ENCODE measurements around the gene OLFML2B. TPM values are rescaled to one million over a fixed set of nuclear protein-coding genes. Genes with fewer than 3 reads are reported as not detected.

The OLFML2B gene
- total and polyA plus RNA-seq, 5 donors from 2014 or later = 0.15 TPM; not detected in 4

DNA sequence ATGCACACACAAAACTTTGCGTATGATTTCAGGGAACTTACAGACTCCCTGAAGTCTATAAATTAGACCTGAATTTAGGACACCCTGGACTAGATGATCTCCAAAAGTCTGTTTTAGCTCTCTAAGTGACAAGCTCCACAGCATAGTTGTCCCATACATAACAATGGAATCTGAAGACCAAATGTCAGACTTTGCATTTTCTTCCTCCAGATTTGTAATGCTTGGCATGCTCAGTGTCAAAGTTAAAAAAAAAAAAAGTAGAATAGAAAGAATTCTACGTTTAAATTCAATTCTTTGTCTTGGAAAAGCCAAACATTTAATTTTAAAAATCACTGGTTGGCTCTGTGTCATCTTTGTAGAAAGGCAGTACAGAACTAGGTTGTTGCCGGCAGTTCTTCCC, 66.7 kb downstream of the OLFML2B start:
- Histone ChIP-seq H3K9me3 (ENCODE audit: control insufficient read depth in 2 of 2, low read length in 2 of 2) (no peaks in the 10 kb centered on the region), H3K4me1 (ENCODE audit: control insufficient read depth, insufficient read depth, low read length, poor library complexity, severe bottlenecking) (no peaks in the 10 kb centered on the region), H3K4me3 (ENCODE audit: low read depth, low read length) (no peak overlapping the region), H3K27ac (ENCODE audit: insufficient read depth, low read length, poor library complexity, severe bottlenecking) (no peak overlapping the region), H3K36me3 (ENCODE audit: control insufficient read depth, insufficient read depth, low read length) (peaks cover 24% of the 10 kb centered on the region), H3K27me3 (ENCODE audit: control insufficient read depth, insufficient read depth, low read length) (no peaks in the 10 kb centered on the region)
- H3K27ac Mint-ChIP-seq = peak overlapping the region in 1 of 3 donors; percentile 19
- no peak overlapping the region for H3K4me3 Mint-ChIP-seq
- no peak for DNase-seq
- no peaks in the 10 kb centered on the region for H3K9me3 Mint-ChIP-seq
- no peak for ATAC-seq (ENCODE audit: low read depth in 2 of 2)
- H3K4me1 Mint-ChIP-seq = peaks cover 20 to 37% (median 23%) of the 10 kb centered on the region in 4 donors
- no peaks in the 10 kb centered on the region for H3K27me3 Mint-ChIP-seq
- peaks cover 45% of the 10 kb centered on the region for H3K36me3 Mint-ChIP-seq

DNA sequence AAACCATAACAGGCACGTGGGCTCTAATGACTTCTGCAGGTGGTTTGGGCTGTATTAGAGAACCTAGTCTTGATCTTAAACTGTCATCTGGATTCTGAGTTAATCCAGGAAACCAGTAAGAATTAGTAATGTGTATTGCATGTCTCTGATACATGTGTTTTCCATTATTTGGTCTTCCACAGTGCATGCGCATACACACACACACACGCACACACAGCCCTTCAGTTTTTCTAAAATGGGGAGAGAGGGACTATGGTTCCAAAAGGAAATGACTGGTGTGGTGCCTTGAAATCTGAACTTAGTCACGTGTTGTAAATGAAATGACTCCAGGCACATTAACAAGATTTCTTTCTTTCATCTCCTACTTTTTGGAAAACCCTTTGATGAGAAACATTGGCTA, 67.6 kb downstream of the OLFML2B start:
- DNase-seq (no peak), ATAC-seq (ENCODE audit: low read depth in 2 of 2) (no peak)
- Mint-ChIP-seq H3K27ac (no peak overlapping the region), H3K36me3 (peaks cover 40% of the 10 kb centered on the region), H3K9me3 (no peaks in the 10 kb centered on the region), H3K27me3 (no peaks in the 10 kb centered on the region), H3K4me3 (no peak overlapping the region), H3K4me1 (peaks cover 20 to 32% (median 20%) of the 10 kb centered on the region in 4 donors)
- Histone ChIP-seq H3K36me3 (ENCODE audit: control insufficient read depth, insufficient read depth, low read length) (peaks cover 24% of the 10 kb centered on the region), H3K4me3 (ENCODE audit: low read depth, low read length) (no peak overlapping the region), H3K9me3 (ENCODE audit: control insufficient read depth in 2 of 2, low read length in 2 of 2) (no peaks in the 10 kb centered on the region), H3K4me1 (ENCODE audit: control insufficient read depth, insufficient read depth, low read length, poor library complexity, severe bottlenecking) (no peaks in the 10 kb centered on the region), H3K27me3 (ENCODE audit: control insufficient read depth, insufficient read depth, low read length) (no peaks in the 10 kb centered on the region), H3K27ac (ENCODE audit: insufficient read depth, low read length, poor library complexity, severe bottlenecking) (no peak overlapping the region)

DNA sequence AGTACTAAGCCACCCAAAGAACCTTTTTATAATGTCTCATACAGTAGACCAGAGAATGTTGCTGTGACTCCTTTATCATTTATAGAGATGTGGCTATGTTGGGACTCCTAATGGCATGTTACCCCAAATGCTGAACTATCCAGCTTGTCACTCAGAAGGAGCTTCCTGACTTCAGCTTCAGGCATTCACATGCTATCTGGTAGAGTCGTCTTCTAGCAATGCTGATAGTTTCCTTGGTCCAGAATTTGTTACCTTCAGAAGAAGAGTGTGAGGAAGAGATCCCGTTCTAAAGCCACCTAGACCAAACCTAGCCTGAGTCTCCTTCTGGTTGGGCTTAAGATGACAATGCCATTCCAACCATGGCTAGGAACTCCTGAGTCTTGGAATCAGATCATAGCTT, 68.1 kb downstream of the OLFML2B start:
- H3K4me1 ChIP-seq (ENCODE audit: control insufficient read depth, insufficient read depth, low read length, poor library complexity, severe bottlenecking) = no peaks in the 10 kb centered on the region
- no peaks in the 10 kb centered on the region for H3K27me3 ChIP-seq (ENCODE audit: control insufficient read depth, insufficient read depth, low read length)
- Mint-ChIP-seq H3K4me3 (no peak overlapping the region), H3K36me3 (peaks cover 35% of the 10 kb centered on the region), H3K27me3 (no peaks in the 10 kb centered on the region), H3K27ac (peak overlapping the region in 1 of 3 donors; percentile 48), H3K4me1 (peaks cover 19 to 32% (median 20%) of the 10 kb centered on the region in 4 donors), H3K9me3 (no peaks in the 10 kb centered on the region)
- H3K4me3 ChIP-seq (ENCODE audit: low read depth, low read length) = no peak overlapping the region
- DNase-seq (no peak), ATAC-seq (ENCODE audit: low read depth in 2 of 2) (no peak)
- H3K27ac ChIP-seq (ENCODE audit: insufficient read depth, low read length, poor library complexity, severe bottlenecking) = no peak overlapping the region
- peaks cover 24% of the 10 kb centered on the region for H3K36me3 ChIP-seq (ENCODE audit: control insufficient read depth, insufficient read depth, low read length)
- H3K9me3 ChIP-seq (ENCODE audit: control insufficient read depth in 2 of 2, low read length in 2 of 2) = no peaks in the 10 kb centered on the region

DNA sequence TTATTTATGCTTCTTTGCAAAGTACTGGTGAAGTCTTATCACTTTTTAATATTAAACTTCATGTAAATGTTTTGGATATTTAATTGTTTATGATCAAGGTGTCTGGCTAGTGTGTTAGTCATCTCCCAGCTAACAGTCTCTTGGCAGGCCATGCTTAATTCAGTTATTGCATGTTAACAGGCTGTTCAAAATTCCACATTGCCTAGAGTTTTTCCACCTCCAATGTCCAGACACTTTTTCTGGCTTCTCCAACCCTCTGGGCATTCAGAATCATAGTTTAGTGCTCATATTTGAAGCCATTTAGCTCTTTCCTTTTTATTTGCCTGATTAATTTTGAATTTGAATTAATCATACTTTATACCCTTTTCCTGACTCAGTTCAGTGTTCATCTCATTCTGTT, 69.2 kb downstream of the OLFML2B start:
- Histone ChIP-seq H3K27me3 (ENCODE audit: control insufficient read depth, insufficient read depth, low read length) (no peaks in the 10 kb centered on the region), H3K4me3 (ENCODE audit: low read depth, low read length) (no peak overlapping the region), H3K9me3 (ENCODE audit: control insufficient read depth in 2 of 2, low read length in 2 of 2) (no peaks in the 10 kb centered on the region), H3K27ac (ENCODE audit: insufficient read depth, low read length, poor library complexity, severe bottlenecking) (no peak overlapping the region), H3K36me3 (ENCODE audit: control insufficient read depth, insufficient read depth, low read length) (peaks cover 14% of the 10 kb centered on the region), H3K4me1 (ENCODE audit: control insufficient read depth, insufficient read depth, low read length, poor library complexity, severe bottlenecking) (no peaks in the 10 kb centered on the region)
- ATAC-seq (ENCODE audit: low read depth in 2 of 2) = no peak
- H3K9me3 Mint-ChIP-seq = no peaks in the 10 kb centered on the region
- H3K27me3 Mint-ChIP-seq = no peaks in the 10 kb centered on the region
- H3K27ac Mint-ChIP-seq = peak overlapping the region; percentile 3 to 35 (median 20)
- peaks cover 15 to 27% (median 18%) of the 10 kb centered on the region in 4 donors for H3K4me1 Mint-ChIP-seq
- peaks cover 28% of the 10 kb centered on the region for H3K36me3 Mint-ChIP-seq
- no peak for DNase-seq
- H3K4me3 Mint-ChIP-seq = no peak overlapping the region

DNA sequence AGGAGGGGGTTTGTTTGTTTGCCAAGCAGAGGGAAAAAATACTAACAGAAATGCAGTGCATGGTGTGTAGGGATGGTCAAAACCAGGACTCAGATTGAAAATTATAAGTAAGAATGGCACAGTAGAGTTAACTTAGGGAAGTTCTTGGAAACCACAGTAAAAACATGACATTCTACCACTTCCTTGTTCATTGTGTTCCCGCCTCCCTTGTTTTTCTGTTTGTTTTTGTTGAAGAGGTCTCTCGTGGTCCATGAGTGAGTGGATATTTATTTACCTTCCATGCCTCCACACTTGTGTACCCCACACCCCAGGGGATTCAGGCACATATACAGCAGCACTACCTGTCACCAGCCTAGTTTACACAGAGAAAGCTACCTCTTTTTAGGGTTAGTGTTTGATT, 69.6 kb downstream of the OLFML2B start:
- H3K36me3 Mint-ChIP-seq = peaks cover 26% of the 10 kb centered on the region
- no peaks in the 10 kb centered on the region for H3K27me3 Mint-ChIP-seq
- Histone ChIP-seq H3K27ac (ENCODE audit: insufficient read depth, low read length, poor library complexity, severe bottlenecking) (no peak overlapping the region), H3K36me3 (ENCODE audit: control insufficient read depth, insufficient read depth, low read length) (peaks cover 11% of the 10 kb centered on the region), H3K4me3 (ENCODE audit: low read depth, low read length) (no peak overlapping the region), H3K4me1 (ENCODE audit: control insufficient read depth, insufficient read depth, low read length, poor library complexity, severe bottlenecking) (no peaks in the 10 kb centered on the region), H3K27me3 (ENCODE audit: control insufficient read depth, insufficient read depth, low read length) (no peaks in the 10 kb centered on the region), H3K9me3 (ENCODE audit: control insufficient read depth in 2 of 2, low read length in 2 of 2) (no peaks in the 10 kb centered on the region)
- peak overlapping the region in 2 of 3 donors; percentile 3 to 16 for H3K27ac Mint-ChIP-seq
- no peaks in the 10 kb centered on the region for H3K9me3 Mint-ChIP-seq
- DNase-seq (no peak), ATAC-seq (ENCODE audit: low read depth in 2 of 2) (no peak)
- peaks cover 15 to 27% (median 18%) of the 10 kb centered on the region in 4 donors for H3K4me1 Mint-ChIP-seq
- H3K4me3 Mint-ChIP-seq = no peak overlapping the region

DNA sequence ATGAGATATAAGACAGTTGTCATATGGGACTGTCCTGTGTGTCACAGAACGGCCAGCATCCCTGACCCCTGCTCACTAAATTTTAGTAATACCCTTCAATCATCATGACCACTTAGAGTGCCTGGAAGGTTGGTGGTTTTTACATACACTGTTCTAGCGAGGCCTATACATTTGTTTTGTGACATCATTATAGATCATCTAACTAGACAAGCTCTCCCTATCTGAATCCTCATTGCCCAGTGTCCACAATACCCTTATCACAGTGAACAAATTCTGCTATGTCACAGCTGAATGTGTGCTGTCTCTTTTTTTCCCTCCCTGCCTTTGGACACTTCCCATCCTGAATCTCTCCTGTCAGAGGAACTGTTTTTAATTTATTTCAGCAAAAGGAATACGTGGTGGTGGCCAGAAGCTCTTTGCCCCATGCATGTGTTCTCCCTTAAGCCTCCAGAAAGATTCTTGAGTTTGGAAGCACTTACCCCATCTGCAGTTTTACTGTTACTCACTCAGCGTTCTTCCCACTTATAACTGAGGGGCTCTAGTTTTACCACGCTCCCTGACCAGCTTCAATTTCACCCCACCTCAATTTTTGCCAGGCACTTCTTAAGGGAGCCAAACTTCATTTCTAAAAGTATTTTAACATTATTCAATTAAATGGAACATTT, 70.3 kb downstream of the OLFML2B start:
- Mint-ChIP-seq H3K9me3 (no peaks in the 10 kb centered on the region), H3K27ac (peak overlapping the region in 2 of 3 donors; percentile 16 to 66), H3K4me1 (peaks cover 15 to 27% (median 19%) of the 10 kb centered on the region in 4 donors), H3K36me3 (peaks cover 20% of the 10 kb centered on the region), H3K4me3 (no peak overlapping the region), H3K27me3 (no peaks in the 10 kb centered on the region)
- Histone ChIP-seq H3K4me1 (ENCODE audit: control insufficient read depth, insufficient read depth, low read length, poor library complexity, severe bottlenecking) (no peaks in the 10 kb centered on the region), H3K36me3 (ENCODE audit: control insufficient read depth, insufficient read depth, low read length) (peaks cover 5% of the 10 kb centered on the region), H3K27me3 (ENCODE audit: control insufficient read depth, insufficient read depth, low read length) (no peaks in the 10 kb centered on the region), H3K27ac (ENCODE audit: insufficient read depth, low read length, poor library complexity, severe bottlenecking) (no peak overlapping the region), H3K4me3 (ENCODE audit: low read depth, low read length) (no peak overlapping the region), H3K9me3 (ENCODE audit: control insufficient read depth in 2 of 2, low read length in 2 of 2) (no peaks in the 10 kb centered on the region)
- no peak for ATAC-seq (ENCODE audit: low read depth in 2 of 2)
- DNase-seq = no peak

DNA sequence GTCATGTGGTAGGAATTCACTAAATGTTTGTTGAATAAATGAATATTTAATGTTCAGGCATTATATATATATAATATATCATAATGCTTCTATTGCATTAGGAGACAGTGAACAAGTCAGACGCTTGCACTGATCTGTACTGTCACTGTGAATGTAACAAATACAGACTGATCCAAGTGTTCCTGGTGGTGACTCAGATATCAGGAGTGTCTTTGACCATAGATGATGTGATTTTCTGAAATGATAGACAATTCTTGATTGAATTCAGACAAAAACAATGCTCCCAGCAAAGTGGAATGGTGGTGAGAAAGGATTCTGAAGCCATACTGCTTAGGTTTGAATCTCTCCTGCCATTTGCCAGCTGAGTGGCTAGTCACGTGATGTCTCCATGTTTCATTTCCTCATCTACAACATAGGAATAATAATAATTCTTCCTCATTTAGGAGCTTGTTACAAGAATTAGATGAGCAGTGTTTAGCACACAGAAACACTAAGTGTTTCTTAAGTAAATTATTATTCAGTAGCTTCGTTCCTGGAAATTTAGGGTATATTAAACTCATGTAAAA, 71.0 kb downstream of the OLFML2B start:
- no peak overlapping the region for H3K4me3 Mint-ChIP-seq
- H3K4me3 ChIP-seq (ENCODE audit: low read depth, low read length) = no peak overlapping the region
- ATAC-seq (ENCODE audit: low read depth in 2 of 2) (no peak), DNase-seq (no peak)
- H3K27ac ChIP-seq (ENCODE audit: insufficient read depth, low read length, poor library complexity, severe bottlenecking) = no peak overlapping the region
- H3K4me1 Mint-ChIP-seq = peaks cover 15 to 27% (median 19%) of the 10 kb centered on the region in 4 donors
- H3K4me1 ChIP-seq (ENCODE audit: control insufficient read depth, insufficient read depth, low read length, poor library complexity, severe bottlenecking) = no peaks in the 10 kb centered on the region
- H3K36me3 ChIP-seq (ENCODE audit: control insufficient read depth, insufficient read depth, low read length) = no peaks in the 10 kb centered on the region
- no peaks in the 10 kb centered on the region for H3K9me3 Mint-ChIP-seq
- peak overlapping the region in 1 of 3 donors; percentile 16 for H3K27ac Mint-ChIP-seq
- H3K27me3 ChIP-seq (ENCODE audit: control insufficient read depth, insufficient read depth, low read length) = no peaks in the 10 kb centered on the region
- H3K9me3 ChIP-seq (ENCODE audit: control insufficient read depth in 2 of 2, low read length in 2 of 2) = no peaks in the 10 kb centered on the region
- H3K27me3 Mint-ChIP-seq = no peaks in the 10 kb centered on the region
- H3K36me3 Mint-ChIP-seq = peaks cover 16% of the 10 kb centered on the region

DNA sequence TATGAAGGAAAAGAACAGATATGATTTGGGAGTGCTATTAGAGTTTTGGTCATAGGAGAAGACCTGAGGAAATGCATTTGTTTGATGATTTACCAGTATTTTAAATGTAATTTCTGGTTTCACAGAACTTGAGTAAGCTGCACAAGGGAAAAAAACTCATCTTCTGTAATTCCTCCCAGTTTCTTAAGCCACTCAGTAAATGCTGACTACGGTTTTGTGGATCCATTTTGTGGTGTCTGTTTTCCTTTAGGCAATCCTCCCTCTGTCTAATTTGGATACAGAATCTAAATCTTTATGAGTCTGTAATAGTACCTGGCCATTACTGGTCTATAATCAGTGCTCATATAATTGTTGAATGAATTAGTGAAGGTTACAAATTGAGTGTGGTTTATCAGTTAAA, 72.0 kb downstream of the OLFML2B start:
- Mint-ChIP-seq H3K4me3 (no peak overlapping the region), H3K27ac (no peak overlapping the region), H3K36me3 (peaks cover 14% of the 10 kb centered on the region), H3K9me3 (no peaks in the 10 kb centered on the region), H3K27me3 (no peaks in the 10 kb centered on the region), H3K4me1 (peaks cover 15 to 27% (median 19%) of the 10 kb centered on the region in 4 donors)
- Histone ChIP-seq H3K4me1 (ENCODE audit: control insufficient read depth, insufficient read depth, low read length, poor library complexity, severe bottlenecking) (no peaks in the 10 kb centered on the region), H3K27ac (ENCODE audit: insufficient read depth, low read length, poor library complexity, severe bottlenecking) (no peak overlapping the region), H3K27me3 (ENCODE audit: control insufficient read depth, insufficient read depth, low read length) (no peaks in the 10 kb centered on the region), H3K36me3 (ENCODE audit: control insufficient read depth, insufficient read depth, low read length) (no peaks in the 10 kb centered on the region), H3K4me3 (ENCODE audit: low read depth, low read length) (no peak overlapping the region), H3K9me3 (ENCODE audit: control insufficient read depth in 2 of 2, low read length in 2 of 2) (no peaks in the 10 kb centered on the region)
- DNase-seq (no peak), ATAC-seq (ENCODE audit: low read depth in 2 of 2) (no peak)

Data from CD4-positive, CD25-positive, alpha-beta regulatory T cell (primary cell).